Measurements from ENCODE around the gene GUCY1B1.

GRCh38 chr4:155819066-155819465, 60.2 kb downstream of the GUCY1B1 start:
- TF ChIP-seq CTCF (IDR thresholded peaks at IDR 0.05; ENCODE audit: low read depth, low read length, poor library complexity, severe bottlenecking) (no peak), EZH2phosphoT487 (IDR thresholded peaks at IDR 0.05; ENCODE audit: borderline replicate concordance, low read length) (no peak)

Data from DOHH2 (cell line).